Activated CD8-positive, alpha-beta memory T cell treated with anti-CD3 and anti-CD28 coated beads, Interleukin-2, amount 10 ng/mL, durations not matched to agents 7 days and 5 days (primary cell): ENCODE measurements around the gene MKRN3. TPM values are rescaled to one million over a fixed set of nuclear protein-coding genes. Genes with fewer than 3 reads are reported as not detected.

ENCODE experiments used
- ATAC-seq: fragments of 150-1000 bp; cut with Tn5 transposase; one replicate; pipeline ENCODE4 v1.10.0; 2021; ENCODE audit warnings: moderate library complexity
- CTCF ChIA-PET: fragments of 350-600 bp; sonication (Branson Sonifier 250); formaldehyde crosslinking; loops from one replicate; lab custom pipeline; 2021; ENCODE audit warnings: antibody characterized with exemption; lab: Charles Lee
- DNase-seq: peaks from one replicate; pipeline ENCODE4 v3.0.0-alpha.2; 2020
- H3K27ac Mint-ChIP-seq: one replicate; pipeline ENCODE4 v1.8.0; 2021; ENCODE audit warnings: mild to moderate bottlenecking, mixed read lengths
- H3K27me3 Mint-ChIP-seq: one replicate; pipeline ENCODE4 v1.8.0; 2021; ENCODE audit warnings: mixed read lengths
- H3K36me3 Mint-ChIP-seq: one replicate; pipeline ENCODE4 v1.8.0; 2021; ENCODE audit warnings: mild to moderate bottlenecking, mixed read lengths
- H3K4me1 Mint-ChIP-seq: one replicate; pipeline ENCODE4 v1.8.0; 2021; ENCODE audit warnings: mixed read lengths
- H3K4me3 Mint-ChIP-seq: one replicate; pipeline ENCODE4 v1.8.0; 2021; ENCODE audit warnings: mild to moderate bottlenecking, moderate library complexity, mixed read lengths
- H3K9me3 Mint-ChIP-seq: one replicate; pipeline ENCODE4 v1.8.0; 2022; ENCODE audit warnings: low read depth, mixed read lengths
- microRNA-seq: library from miRNA; unstranded; fragments of <30 nt; microRNA quantifications from one replicate; pipeline ENCODE4 v1.2.0, GENCODE V29; 2022
- total RNA-seq, 2 experiments: library from RNA; stranded (reverse); gene quantifications; one replicate each; pipeline ENCODE4 v1.2.3, GENCODE V29; 2021

Gene MKRN3
- total RNA-seq, 2 experiments from 2014 or later = 1.4 to 1.9 TPM

DNA sequence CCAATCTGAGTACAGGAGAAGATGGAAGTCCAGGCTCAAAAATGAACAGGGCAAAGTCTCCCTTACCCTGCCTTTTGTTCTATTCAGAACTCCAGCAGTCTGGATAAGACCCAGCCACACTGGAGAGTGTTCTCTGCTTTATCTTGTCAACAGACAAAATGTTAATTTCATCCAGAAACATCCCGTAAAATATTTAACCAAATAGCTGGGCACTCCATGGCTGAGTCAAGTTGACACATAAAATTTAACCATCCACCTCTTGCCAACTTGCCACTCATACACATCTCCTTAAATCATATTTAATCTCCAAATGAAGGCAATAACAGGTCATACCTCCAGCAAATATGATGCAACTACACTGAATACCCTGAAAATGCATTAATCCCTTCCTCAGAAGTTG lies 33.6 kb downstream of the MKRN3 start:
- peaks cover 2% of the 10 kb centered on the region for H3K9me3 Mint-ChIP-seq
- DNase-seq (no peak), ATAC-seq (no peak)
- H3K4me1 Mint-ChIP-seq = no peaks in the 10 kb centered on the region
- H3K27ac Mint-ChIP-seq = no peak overlapping the region
- CTCF ChIA-PET = no interaction called here
- no peak overlapping the region for H3K4me3 Mint-ChIP-seq
- H3K27me3 Mint-ChIP-seq = no peaks in the 10 kb centered on the region
- no peaks in the 10 kb centered on the region for H3K36me3 Mint-ChIP-seq

DNA sequence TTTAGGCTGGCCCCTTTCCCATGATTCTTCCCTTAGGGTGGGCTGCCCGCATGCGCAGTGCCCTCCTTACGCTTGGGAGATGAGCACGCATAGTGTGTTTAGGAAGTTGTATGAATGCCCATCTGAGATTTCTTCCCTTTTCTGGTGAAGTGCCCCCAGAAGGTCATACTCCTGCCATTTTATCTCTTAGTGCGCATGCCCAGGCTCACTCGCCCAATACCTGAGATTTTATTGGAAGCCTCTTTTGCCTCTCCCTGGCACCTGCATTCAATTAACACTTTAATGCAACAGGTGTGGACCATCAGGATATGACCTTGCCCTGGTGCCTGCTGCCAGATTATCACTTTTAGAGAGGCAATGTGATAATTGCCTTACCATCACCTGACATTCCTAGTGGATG lies 36.6 kb downstream of the MKRN3 start:
- CTCF ChIA-PET = no interaction called here
- Mint-ChIP-seq H3K27me3 (no peaks in the 10 kb centered on the region), H3K4me1 (no peaks in the 10 kb centered on the region), H3K9me3 (no peaks in the 10 kb centered on the region), H3K36me3 (no peaks in the 10 kb centered on the region), H3K27ac (no peak overlapping the region), H3K4me3 (no peak overlapping the region)
- ATAC-seq = no peak
- no peak for DNase-seq

DNA sequence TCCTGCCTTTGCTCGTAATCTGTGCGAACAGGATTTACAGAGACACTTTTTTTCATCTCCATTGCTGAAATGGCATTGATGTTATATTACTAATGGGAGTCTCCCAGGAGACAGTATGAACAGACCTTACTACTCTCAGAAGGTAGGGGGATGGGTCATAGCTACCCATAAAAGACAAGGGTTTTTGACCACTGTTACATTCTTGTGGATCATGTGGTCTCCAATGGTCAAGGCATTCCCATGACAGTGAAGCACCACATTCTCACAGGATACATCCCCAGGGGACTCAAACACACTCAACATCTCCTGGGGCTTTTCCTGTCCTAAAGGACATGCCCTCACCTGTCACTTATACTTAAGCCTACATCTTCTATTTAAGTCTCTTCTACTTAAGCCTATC lies 40.8 kb downstream of the MKRN3 start:
- no peak overlapping the region for H3K4me3 Mint-ChIP-seq
- DNase-seq (no peak), ATAC-seq (no peak)
- no peaks in the 10 kb centered on the region for H3K36me3 Mint-ChIP-seq
- H3K9me3 Mint-ChIP-seq = no peaks in the 10 kb centered on the region
- H3K4me1 Mint-ChIP-seq = no peaks in the 10 kb centered on the region
- no peaks in the 10 kb centered on the region for H3K27me3 Mint-ChIP-seq
- no peak overlapping the region for H3K27ac Mint-ChIP-seq
- CTCF ChIA-PET = no interaction called here

GRCh38 chr15:23616536-23616935 lies 51.1 kb downstream of the MKRN3 start:
- ATAC-seq (no peak), DNase-seq (no peak)
- no peaks in the 10 kb centered on the region for H3K36me3 Mint-ChIP-seq
- H3K27me3 Mint-ChIP-seq = no peaks in the 10 kb centered on the region
- H3K4me3 Mint-ChIP-seq = no peak overlapping the region
- H3K9me3 Mint-ChIP-seq = peaks cover 8% of the 10 kb centered on the region
- H3K4me1 Mint-ChIP-seq = no peaks in the 10 kb centered on the region
- CTCF ChIA-PET = no interaction called here
- no peak overlapping the region for H3K27ac Mint-ChIP-seq

Small RNAs within 50 kb of the gene (microRNA-seq; reads per million reads assigned to microRNA genes)
- not detected for gene MIR4508

Other genes with a start within 250 kb of the MKRN3 start
- gene GOLGA6L26, start 231.5 kb upstream of the MKRN3 start, total RNA-seq = not detected
- under 1 TPM; 0.49 to 0.73 TPM for gene GOLGA8S, start 210.9 kb upstream of the MKRN3 start, total RNA-seq
- gene GOLGA6L2, start 118.4 kb upstream of the MKRN3 start, total RNA-seq = not detected
- gene MAGEL2, start 82.2 kb downstream of the MKRN3 start, total RNA-seq = not detected
- 1 to 10 TPM; 1.3 to 1.6 TPM for gene NDN, start 121.6 kb downstream of the MKRN3 start, total RNA-seq